ENCODE results near the gene SPTBN2.

DNA sequence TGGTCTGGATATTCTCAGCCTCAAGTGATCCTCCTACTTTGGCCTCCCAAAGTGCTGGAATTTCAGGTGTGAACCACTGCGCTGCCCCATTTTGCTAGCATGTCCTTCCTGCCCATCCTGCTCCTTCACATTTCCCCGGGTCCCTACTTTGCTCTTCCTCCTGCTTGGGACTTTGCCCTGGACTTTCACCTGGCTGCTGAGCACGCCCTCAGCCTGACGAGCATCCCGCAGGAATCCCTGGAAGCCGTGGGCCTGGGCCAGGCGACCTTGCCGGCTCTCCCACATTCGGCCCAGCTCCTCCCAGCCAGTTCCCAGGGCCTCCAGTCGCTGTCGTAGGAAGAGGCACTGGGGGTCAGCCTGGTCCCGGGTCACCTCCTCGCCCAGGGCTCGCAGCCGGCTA, 28.7 kb downstream of the SPTBN2 start:
- no peak for TF ChIP-seq EZH2 (IDR thresholded peaks at IDR 0.05; ENCODE audit: borderline replicate concordance, low read depth, low read length, severe bottlenecking)
- TF ChIP-seq, protein P1, sequence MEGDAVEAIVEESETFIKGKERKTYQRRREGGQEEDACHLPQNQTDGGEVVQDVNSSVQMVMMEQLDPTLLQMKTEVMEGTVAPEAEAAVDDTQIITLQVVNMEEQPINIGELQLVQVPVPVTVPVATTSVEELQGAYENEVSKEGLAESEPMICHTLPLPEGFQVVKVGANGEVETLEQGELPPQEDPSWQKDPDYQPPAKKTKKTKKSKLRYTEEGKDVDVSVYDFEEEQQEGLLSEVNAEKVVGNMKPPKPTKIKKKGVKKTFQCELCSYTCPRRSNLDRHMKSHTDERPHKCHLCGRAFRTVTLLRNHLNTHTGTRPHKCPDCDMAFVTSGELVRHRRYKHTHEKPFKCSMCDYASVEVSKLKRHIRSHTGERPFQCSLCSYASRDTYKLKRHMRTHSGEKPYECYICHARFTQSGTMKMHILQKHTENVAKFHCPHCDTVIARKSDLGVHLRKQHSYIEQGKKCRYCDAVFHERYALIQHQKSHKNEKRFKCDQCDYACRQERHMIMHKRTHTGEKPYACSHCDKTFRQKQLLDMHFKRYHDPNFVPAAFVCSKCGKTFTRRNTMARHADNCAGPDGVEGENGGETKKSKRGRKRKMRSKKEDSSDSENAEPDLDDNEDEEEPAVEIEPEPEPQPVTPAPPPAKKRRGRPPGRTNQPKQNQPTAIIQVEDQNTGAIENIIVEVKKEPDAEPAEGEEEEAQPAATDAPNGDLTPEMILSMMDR (IDR thresholded peaks at IDR 0.05; ENCODE audit: borderline replicate concordance, extremely low read depth, low read length, poor library complexity, severe bottlenecking): no peak
